GM12801 (cell line): ENCODE measurements around the gene CLCN2.

ENCODE experiments used
- TF ChIP-seq, protein P1 (sequence below): IDR thresholded peaks from one replicate; pipeline ENCODE4 v1.5.1; 2011; ENCODE audit warnings: control low read depth; ENCODE audit not compliant: insufficient read length; ENCODE audit errors: extremely low read depth

The CLCN2 gene

DNA sequence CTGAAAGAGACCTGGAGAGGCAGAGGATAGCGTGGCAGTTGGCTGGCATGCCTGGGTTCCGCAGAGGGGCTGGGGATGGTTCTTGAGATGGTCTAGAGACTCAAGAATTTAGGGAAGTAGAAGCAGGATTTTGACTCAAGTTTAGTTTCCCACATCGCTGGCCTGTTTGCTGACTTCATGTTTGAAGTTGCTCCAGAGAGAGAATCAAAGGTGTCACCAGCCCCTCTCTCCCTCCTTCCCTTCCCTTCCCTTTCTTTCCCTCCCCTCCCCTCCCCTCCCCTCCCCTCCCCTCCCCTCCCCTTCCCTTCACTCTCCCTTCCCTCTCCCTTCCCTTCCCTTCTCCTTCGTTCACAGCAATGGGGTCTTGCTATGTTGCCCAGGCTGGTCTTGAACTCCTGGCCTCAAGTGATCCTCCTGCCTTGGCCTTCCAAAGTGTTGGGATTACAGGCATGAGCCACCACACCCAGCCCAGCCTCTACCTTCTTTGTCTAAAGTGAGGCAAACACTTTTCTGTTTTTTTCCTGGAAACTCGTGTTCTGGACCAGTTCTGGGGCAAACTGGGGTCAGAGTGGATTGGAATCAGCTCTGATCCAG is 28.6 kb upstream of the CLCN2 start:
- TF ChIP-seq, protein P1, sequence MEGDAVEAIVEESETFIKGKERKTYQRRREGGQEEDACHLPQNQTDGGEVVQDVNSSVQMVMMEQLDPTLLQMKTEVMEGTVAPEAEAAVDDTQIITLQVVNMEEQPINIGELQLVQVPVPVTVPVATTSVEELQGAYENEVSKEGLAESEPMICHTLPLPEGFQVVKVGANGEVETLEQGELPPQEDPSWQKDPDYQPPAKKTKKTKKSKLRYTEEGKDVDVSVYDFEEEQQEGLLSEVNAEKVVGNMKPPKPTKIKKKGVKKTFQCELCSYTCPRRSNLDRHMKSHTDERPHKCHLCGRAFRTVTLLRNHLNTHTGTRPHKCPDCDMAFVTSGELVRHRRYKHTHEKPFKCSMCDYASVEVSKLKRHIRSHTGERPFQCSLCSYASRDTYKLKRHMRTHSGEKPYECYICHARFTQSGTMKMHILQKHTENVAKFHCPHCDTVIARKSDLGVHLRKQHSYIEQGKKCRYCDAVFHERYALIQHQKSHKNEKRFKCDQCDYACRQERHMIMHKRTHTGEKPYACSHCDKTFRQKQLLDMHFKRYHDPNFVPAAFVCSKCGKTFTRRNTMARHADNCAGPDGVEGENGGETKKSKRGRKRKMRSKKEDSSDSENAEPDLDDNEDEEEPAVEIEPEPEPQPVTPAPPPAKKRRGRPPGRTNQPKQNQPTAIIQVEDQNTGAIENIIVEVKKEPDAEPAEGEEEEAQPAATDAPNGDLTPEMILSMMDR, result no peak

DNA sequence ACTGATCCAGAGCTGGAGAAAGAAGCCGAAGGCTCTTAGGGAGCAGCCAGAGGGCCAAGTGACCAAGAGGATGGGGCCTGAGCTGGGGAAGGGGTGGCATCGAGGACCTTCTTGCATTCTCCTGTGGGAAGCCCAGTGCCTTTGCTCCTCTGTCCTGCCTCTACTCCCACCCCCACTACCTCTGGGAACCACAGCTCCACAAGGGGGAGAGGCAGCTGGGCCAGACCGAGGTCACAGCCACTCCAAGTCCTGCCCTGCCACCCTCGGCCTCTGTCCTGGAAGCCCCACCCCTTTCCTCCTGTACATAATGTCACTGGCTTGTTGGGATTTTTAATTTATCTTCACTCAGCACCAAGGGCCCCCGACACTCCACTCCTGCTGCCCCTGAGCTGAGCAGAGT is 28.0 kb upstream of the CLCN2 start:
- TF ChIP-seq, protein P1, result no peak

DNA sequence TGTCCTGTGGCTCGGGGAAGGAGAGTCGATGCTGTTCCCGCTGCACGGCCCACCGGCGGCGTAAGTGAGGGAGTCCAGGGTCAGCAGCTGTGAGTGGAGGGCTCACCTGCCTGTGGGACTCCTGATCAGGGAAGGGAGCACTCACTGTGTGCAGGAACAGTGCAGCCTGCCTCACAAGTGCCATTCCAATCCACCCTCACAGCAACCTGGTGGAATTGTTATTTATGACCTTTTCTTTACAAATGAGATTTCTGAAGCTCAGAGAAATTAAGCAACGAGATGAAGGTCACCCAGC is 27.5 kb upstream of the CLCN2 start:
- TF ChIP-seq, protein P1, result no peak

DNA sequence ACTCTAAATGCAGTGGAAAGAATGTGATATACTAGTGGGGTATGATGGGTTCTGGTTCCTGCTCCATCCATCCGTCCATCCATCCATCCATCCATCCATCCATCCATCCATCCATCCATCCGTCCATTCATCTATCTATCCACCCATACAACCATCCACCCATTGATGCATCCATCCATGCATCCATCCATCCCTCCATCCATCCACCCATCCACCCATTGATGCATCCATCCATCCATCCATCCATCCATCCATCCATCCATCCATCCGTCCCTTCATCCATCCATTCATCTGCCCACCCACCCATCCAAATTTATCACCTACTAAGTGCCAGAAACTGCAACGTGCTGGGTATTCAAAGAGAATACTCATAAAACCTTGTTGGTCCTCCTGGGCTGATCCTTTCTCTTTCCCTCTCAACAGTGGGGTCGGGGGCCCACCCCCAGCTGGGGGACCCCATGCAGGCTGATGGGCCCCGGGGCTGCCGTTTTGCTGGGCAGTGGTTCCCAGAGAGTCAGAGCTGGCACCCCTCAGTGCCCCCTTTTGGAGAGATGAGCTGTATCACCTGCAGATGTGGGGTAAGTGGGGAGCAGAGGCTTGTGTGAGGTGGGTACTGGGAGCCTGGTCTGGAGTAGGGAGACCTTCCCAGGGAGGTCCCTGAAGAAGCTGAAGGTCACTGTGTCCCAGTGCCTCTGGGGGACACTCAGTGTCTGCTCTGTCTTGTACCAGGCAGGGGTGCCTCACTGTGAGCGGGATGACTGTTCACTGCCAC is 26.9 kb upstream of the CLCN2 start:
- TF ChIP-seq, protein P1, result no peak

DNA sequence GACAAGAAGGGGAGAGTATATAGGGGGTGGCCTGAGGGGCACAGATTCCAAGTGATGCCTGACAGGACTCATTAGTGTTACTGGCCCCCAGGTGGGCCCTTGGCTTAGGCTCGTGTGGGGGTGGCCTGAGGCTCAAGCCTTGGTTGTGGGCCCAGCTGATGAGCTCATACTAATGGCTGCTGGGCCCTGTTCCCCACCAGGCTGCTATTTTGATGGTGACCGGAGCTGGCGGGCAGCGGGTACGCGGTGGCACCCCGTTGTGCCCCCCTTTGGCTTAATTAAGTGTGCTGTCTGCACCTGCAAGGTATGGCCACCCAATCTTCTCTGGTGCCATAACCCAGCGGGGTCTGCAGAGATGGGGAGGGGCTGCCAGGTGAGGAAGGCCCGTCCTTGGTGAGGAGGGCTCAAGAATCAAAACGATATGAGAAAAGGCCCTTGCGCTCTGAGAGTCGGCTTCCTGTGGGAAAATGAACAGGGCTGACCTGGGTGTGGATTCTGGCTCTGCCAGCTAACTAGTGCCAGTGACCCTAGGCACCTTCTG is 25.8 kb upstream of the CLCN2 start:
- TF ChIP-seq, protein P1, result no peak

DNA sequence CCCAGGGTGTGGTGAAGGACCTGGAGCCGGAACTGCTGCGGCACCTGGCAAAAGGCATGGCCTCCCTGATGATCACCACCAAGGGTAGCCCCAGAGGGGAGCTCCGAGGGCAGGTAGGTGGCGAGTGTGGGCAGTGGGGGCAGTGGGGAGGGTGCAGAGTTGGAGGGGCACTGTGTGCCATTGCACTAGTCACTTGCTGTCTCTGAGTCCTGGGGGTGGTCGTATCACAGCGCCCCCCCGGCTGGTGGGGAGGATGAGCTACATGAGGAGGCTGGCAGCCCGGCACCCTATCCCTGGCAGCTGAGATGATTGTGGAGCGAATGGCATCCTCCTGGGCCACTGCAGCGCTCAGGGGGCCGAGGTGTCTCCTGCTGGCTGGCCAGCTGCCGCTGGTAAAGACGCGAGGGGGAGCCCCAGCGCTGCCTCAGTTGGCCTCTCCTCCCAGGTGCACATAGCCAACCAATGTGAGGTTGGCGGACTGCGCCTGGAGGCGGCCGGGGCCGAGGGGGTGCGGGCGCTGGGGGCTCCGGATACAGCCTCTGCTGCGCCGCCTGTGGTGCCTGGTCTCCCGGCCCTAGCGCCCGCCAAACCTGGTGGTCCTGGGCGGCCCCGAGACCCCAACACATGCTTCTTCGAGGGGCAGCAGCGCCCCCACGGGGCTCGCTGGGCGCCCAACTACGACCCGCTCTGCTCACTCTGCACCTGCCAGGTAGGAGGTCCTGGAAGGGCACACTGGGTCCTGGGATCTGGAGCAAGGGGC is 24.8 kb upstream of the CLCN2 start:
- TF ChIP-seq, protein P1, result no peak

DNA sequence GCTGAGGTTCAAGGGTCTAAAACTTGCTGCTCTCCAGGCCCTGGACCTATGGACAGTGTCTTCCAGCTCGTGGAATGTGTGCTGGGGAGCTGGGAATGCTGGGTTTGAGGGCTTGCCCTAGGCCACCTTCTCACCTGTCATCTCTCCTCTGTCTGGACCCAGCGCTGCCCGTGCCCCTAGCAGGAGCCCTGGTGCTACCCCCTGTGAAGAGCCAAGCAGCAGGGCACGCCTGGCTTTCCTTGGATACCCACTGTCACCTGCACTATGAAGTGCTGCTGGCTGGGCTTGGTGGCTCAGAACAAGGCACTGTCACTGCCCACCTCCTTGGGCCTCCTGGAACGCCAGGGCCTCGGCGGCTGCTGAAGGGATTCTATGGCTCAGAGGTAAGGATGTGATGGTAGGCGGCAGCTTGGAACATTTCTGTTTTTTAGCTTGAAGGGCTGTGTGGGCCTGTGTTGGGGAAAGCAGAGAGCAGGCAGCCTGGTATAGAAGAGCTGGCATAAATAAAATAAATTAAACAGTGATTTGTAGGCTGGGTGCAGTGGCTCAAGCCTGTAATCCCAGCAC is 23.5 kb upstream of the CLCN2 start:
- TF ChIP-seq, protein P1, result no peak
